Transverse colon (tissue), 4 donors: ENCODE results near the gene LRP1-AS. TPM values are rescaled to one million over a fixed set of nuclear protein-coding genes. Genes with fewer than 3 reads are reported as not detected.
A peak's percentile ranks its signal among the peaks of the same experiment; 100 is the strongest.

ENCODE experiments used
- DNase-seq: peaks from one replicate; pipeline ENCODE4 v3.0.0-alpha.2; 2019
- H3K27ac ChIP-seq, 4 donors: fragments of 200-600 bp; sonication (generic); 2 replicates each; pipeline ENCODE4 v1.5.1; 2016 to 2018; ENCODE audit warnings: inconsistent platforms in 4 of 4
- H3K27me3 ChIP-seq: fragments of 200-600 bp; sonication (generic); 2 replicates; pipeline ENCODE4 v1.5.1; 2017; ENCODE audit warnings: inconsistent platforms
- H3K36me3 ChIP-seq, 4 donors: fragments of 200-600 bp; sonication (generic); 2 replicates each; pipeline ENCODE4 v1.5.1; 2017 to 2019; ENCODE audit warnings: inconsistent platforms in 4 of 4
- H3K4me1 ChIP-seq, 4 donors: fragments of 200-600 bp; sonication (generic); 2 replicates each; pipeline ENCODE4 v1.5.1; 2017 to 2020; ENCODE audit warnings: inconsistent platforms in 4 of 4
- H3K4me3 ChIP-seq, 4 donors: fragments of 200-600 bp; sonication (generic); 1 replicate in 1 of 4; 2 replicates in 3 of 4; pipeline versions ENCODE4 v1.5.1 to v1.6.1; 2017 to 2019; ENCODE audit warnings: inconsistent platforms in 4 of 4
- H3K9me3 ChIP-seq, 2 donors: fragments of 200-600 bp; sonication (generic); 2 replicates each; pipeline ENCODE4 v1.5.1; 2017 to 2019; ENCODE audit warnings: inconsistent platforms in 2 of 2
- CTCF ChIP-seq, 5 experiments: fragments of 200-600 bp in 3 of 5; fragments of 450-650 bp in 2 of 5; sonication (generic) in 3 of 5; IDR thresholded peaks; 1 replicate in 2 of 5; 2 replicates in 3 of 5; pipeline ENCODE4 v1.5.1; 2016 to 2017; ENCODE audit warnings: antibody characterized with exemption in 5 of 5, inconsistent platforms in 3 of 5, mild to moderate bottlenecking in 2 of 5, moderate library complexity in 1 of 5
- EP300 ChIP-seq: sonication (generic); formaldehyde crosslinking; IDR thresholded peaks from one replicate; pipeline ENCODE4 v1.6.1; 2017; ENCODE audit warnings: antibody characterized with exemption, low read depth
- POLR2A ChIP-seq: fragments of 450-650 bp; IDR thresholded peaks from one replicate; pipeline ENCODE4 v1.6.1; 2016; ENCODE audit warnings: antibody characterized with exemption, mild to moderate bottlenecking, moderate library complexity
- POLR2AphosphoS5 ChIP-seq, 3 donors: sonication (generic); formaldehyde crosslinking; IDR thresholded peaks; one replicate each; pipeline ENCODE4 v1.6.1; 2016; ENCODE audit warnings: antibody characterized with exemption in 3 of 3
- WGBS, 2 donors: methylation state at CpG; one replicate each; pipeline ENCODE4 v1.1.5; 2018; ENCODE audit warnings: low coverage in 1 of 2; 5-methylcytosine and 5-hydroxymethylcytosine counted together
- in situ Hi-C, 4 donors: fragments of 200-750 bp; cut with MboI; loops; one replicate each; pipeline versions ENCODE4 v1.15.0 to v1.15.1; 2017; ENCODE audit warnings: low sequenced_read_pairs in 3 of 4, low pct_ligation_motif_present in 1 of 4, low pct_unique_long_range_greater_than_20kb in 1 of 4
- intact Hi-C: fragments of 100-400 bp; cut with DNase I; formaldehyde crosslinking; loops from one replicate; pipeline ENCODE4 v1.15.1; 2023; ENCODE audit warnings: low total_unique reads
- total RNA-seq, 4 donors: library from RNA; depleted of rRNA; stranded (reverse); fragments of >200 nt; gene quantifications; one replicate each; pipeline ENCODE4 v1.1.0, GENCODE V29; 2016

The LRP1-AS gene
- total RNA-seq, 4 donors from 2014 or later = not detected

- Histone ChIP-seq H3K4me1 (peaks cover 46 to 65% (median 56%) of the 10 kb centered on the region in 4 donors), H3K4me3 (no peak overlapping the region), H3K27me3 (no peaks in the 10 kb centered on the region), H3K9me3 (no peaks in the 10 kb centered on the region), H3K36me3 (peaks cover 0 to 10% (median 0%) of the 10 kb centered on the region in 4 donors), H3K27ac (peak overlapping the region; percentile 83 to 97 (median 87))
- intact Hi-C loops (no loop called here), in situ Hi-C loops (no loop called here)
- TF ChIP-seq EP300 (no peak), POLR2AphosphoS5 (IDR thresholded peaks at IDR 0.05) (no peak)
- no peak for DNase-seq
- WGBS, 2 donors = 66 to 76% methylated on average over 4 to 17 of the region's 17 CpGs
These were observed 4.6 kb upstream of the LRP1-AS start for GRCh38 chr12:57151741-57152630.

GRCh38 chr12:57150400-57151000 is 3.1 kb upstream of the LRP1-AS start:
- peaks cover 0 to 1% (median 0%) of the 10 kb centered on the region in 4 donors for H3K36me3 ChIP-seq
- no peak overlapping the region for H3K4me3 ChIP-seq
- H3K9me3 ChIP-seq = no peaks in the 10 kb centered on the region
- DNase-seq = no peak
- intact Hi-C loops = no loop called here
- in situ Hi-C loops = no loop called here
- no peak for TF ChIP-seq POLR2AphosphoS5 (IDR thresholded peaks at IDR 0.05)
- TF ChIP-seq POLR2A = no peak
- TF ChIP-seq EP300 = no peak
- no peak for TF ChIP-seq CTCF (IDR thresholded peaks at IDR 0.05)
- WGBS, 2 donors = 81 to 90% methylated on average over 2 to 6 of the region's 6 CpGs
- peak overlapping the region; percentile 83 to 97 (median 87) for H3K27ac ChIP-seq
- no peaks in the 10 kb centered on the region for H3K27me3 ChIP-seq
- peaks cover 60 to 80% (median 68%) of the 10 kb centered on the region in 4 donors for H3K4me1 ChIP-seq

- peak; percentile 77 for DNase-seq
- TF ChIP-seq EP300 (no peak), POLR2A (peak; percentile 16), POLR2AphosphoS5 (IDR thresholded peaks at IDR 0.05) (peak in 2 of 3 donors; percentile 18 to 55), CTCF (IDR thresholded peaks at IDR 0.05) (no peak)
- H3K4me1 ChIP-seq = peaks cover 60 to 84% (median 68%) of the 10 kb centered on the region in 4 donors
- H3K36me3 ChIP-seq = no peaks in the 10 kb centered on the region
- intact Hi-C loops = no loop called here
- no peaks in the 10 kb centered on the region for H3K9me3 ChIP-seq
- WGBS, 2 donors = 31 to 42% methylated on average over 7 to 13 of the region's 13 CpGs
- H3K27ac ChIP-seq = peak overlapping the region; percentile 83 to 97 (median 87)
- H3K4me3 ChIP-seq = no peak overlapping the region
- in situ Hi-C loops = no loop called here
- no peaks in the 10 kb centered on the region for H3K27me3 ChIP-seq
These were observed 2.0 kb upstream of the LRP1-AS start for GRCh38 chr12:57149245-57149900.

GRCh38 chr12:57148469-57149244 is 1.2 kb upstream of the LRP1-AS start:
- intact Hi-C loops (no loop called here), in situ Hi-C loops (no loop called here)
- TF ChIP-seq EP300 (no peak), POLR2AphosphoS5 (IDR thresholded peaks at IDR 0.05) (peak in 1 of 3 donors; percentile 10)
- Histone ChIP-seq H3K27me3 (no peaks in the 10 kb centered on the region), H3K4me1 (peaks cover 60 to 84% (median 68%) of the 10 kb centered on the region in 4 donors), H3K36me3 (no peaks in the 10 kb centered on the region), H3K4me3 (no peak overlapping the region), H3K9me3 (no peaks in the 10 kb centered on the region), H3K27ac (peak overlapping the region; percentile 83 to 97 (median 87))
- peak; percentile 79 for DNase-seq
- 0 to 28% methylated on average over 3 to 4 of the region's 4 CpGs for WGBS, 2 donors
